ENCODE results near the gene ZNF785.

GRCh38 chr16:30534368-30535105 is 51.0 kb downstream of the ZNF785 start, which contains the start of gene ZNF747:
- no peak for TF ChIP-seq POLR2A (IDR thresholded peaks at IDR 0.05; ENCODE audit: low read length)
- no peak for TF ChIP-seq GATA1 (IDR thresholded peaks at IDR 0.05; ENCODE audit: low read depth, low read length)
